Measurements from ENCODE around the gene KIAA1671.
A peak's percentile ranks its signal among the peaks of the same experiment; 100 is the strongest.

The KIAA1671 gene

GRCh38 chr22:24981656-24982055 lies 29.1 kb downstream of the KIAA1671 start:
- DNase-seq (ENCODE audit: low spot score): no peak

GRCh38 chr22:24982301-24983056 lies 30.0 kb downstream of the KIAA1671 start:
- DNase-seq (ENCODE audit: low spot score): no peak

GRCh38 chr22:24983151-24983550 lies 30.6 kb downstream of the KIAA1671 start:
- no peak for DNase-seq (ENCODE audit: low spot score)

- DNase-seq (ENCODE audit: low spot score): no peak
Measured at GRCh38 chr22:24984122-24984521, 31.6 kb downstream of the KIAA1671 start.

- no peak for DNase-seq (ENCODE audit: low spot score)
Measured at GRCh38 chr22:24985826-24986214, 33.3 kb downstream of the KIAA1671 start.

GRCh38 chr22:24986816-24987215 lies 34.3 kb downstream of the KIAA1671 start:
- no peak for DNase-seq (ENCODE audit: low spot score)

GRCh38 chr22:24989135-24989534 lies 36.6 kb downstream of the KIAA1671 start:
- no peak for DNase-seq (ENCODE audit: low spot score)

GRCh38 chr22:24989541-24989951 lies 37.0 kb downstream of the KIAA1671 start:
- DNase-seq (ENCODE audit: low spot score): peak; percentile 32

- DNase-seq (ENCODE audit: low spot score): no peak
Measured at GRCh38 chr22:24990344-24990905, 37.9 kb downstream of the KIAA1671 start.

- no peak for DNase-seq (ENCODE audit: low spot score)
Measured at GRCh38 chr22:24992946-24993345, 40.4 kb downstream of the KIAA1671 start.

GRCh38 chr22:24994070-24994763 lies 41.7 kb downstream of the KIAA1671 start:
- no peak for DNase-seq (ENCODE audit: low spot score)

GRCh38 chr22:24995649-24996180 lies 43.2 kb downstream of the KIAA1671 start:
- no peak for DNase-seq (ENCODE audit: low spot score)

GRCh38 chr22:24996420-24996952 lies 44.0 kb downstream of the KIAA1671 start:
- DNase-seq (ENCODE audit: low spot score): no peak

GRCh38 chr22:24997023-24997422 lies 44.5 kb downstream of the KIAA1671 start:
- no peak for DNase-seq (ENCODE audit: low spot score)

GRCh38 chr22:25000686-25001085 lies 48.2 kb downstream of the KIAA1671 start:
- no peak for DNase-seq (ENCODE audit: low spot score)

- no peak for DNase-seq (ENCODE audit: low spot score)
Measured at GRCh38 chr22:25002241-25002985, 49.9 kb downstream of the KIAA1671 start.

- no peak for DNase-seq (ENCODE audit: low spot score)
Measured at GRCh38 chr22:25006354-25006753, 53.8 kb downstream of the KIAA1671 start.

GRCh38 chr22:25007444-25008106 lies 55.1 kb downstream of the KIAA1671 start:
- DNase-seq (ENCODE audit: low spot score): no peak

GRCh38 chr22:25008666-25009065 lies 56.1 kb downstream of the KIAA1671 start:
- DNase-seq (ENCODE audit: low spot score): no peak

GRCh38 chr22:25012741-25013143 lies 60.2 kb downstream of the KIAA1671 start:
- DNase-seq (ENCODE audit: low spot score): no peak

- no peak for DNase-seq (ENCODE audit: low spot score)
Measured at GRCh38 chr22:25013607-25014006, 61.1 kb downstream of the KIAA1671 start.
